LNCAP (cell line): Measurements from ENCODE around the gene IPO4.

Experiments used
- TF ChIP-seq, protein P1 (sequence below): fragments of 450-650 bp; IDR thresholded peaks from 2 replicates; pipeline ENCODE4 v1.5.1; 2017; ENCODE audit warnings: mild to moderate bottlenecking

IPO4 gene

GRCh38 chr14:24234095-24235005 lies 45.7 kb upstream of the IPO4 start:
- TF ChIP-seq, protein P1, sequence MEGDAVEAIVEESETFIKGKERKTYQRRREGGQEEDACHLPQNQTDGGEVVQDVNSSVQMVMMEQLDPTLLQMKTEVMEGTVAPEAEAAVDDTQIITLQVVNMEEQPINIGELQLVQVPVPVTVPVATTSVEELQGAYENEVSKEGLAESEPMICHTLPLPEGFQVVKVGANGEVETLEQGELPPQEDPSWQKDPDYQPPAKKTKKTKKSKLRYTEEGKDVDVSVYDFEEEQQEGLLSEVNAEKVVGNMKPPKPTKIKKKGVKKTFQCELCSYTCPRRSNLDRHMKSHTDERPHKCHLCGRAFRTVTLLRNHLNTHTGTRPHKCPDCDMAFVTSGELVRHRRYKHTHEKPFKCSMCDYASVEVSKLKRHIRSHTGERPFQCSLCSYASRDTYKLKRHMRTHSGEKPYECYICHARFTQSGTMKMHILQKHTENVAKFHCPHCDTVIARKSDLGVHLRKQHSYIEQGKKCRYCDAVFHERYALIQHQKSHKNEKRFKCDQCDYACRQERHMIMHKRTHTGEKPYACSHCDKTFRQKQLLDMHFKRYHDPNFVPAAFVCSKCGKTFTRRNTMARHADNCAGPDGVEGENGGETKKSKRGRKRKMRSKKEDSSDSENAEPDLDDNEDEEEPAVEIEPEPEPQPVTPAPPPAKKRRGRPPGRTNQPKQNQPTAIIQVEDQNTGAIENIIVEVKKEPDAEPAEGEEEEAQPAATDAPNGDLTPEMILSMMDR: no peak

DNA sequence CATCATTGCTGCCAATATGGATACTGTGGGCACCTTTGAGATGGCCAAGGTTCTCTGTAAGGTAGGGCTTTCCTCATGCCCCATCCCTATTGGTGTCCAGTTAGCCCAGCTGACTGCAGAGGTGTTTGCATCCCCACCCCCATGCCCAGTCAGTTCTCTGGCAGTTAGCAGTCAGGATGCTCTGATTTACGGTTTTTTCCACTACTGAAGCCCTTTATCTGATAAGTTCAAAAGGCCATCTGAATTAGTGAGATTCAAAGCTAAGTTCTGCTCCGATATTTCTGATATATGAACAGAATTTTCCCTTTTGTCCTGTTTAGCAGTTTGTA lies 44.9 kb upstream of the IPO4 start:
- TF ChIP-seq, protein P1: no peak

GRCh38 chr14:24232645-24233537 lies 44.3 kb upstream of the IPO4 start, which contains the start of gene GMPR2:
GMPR2 (plus strand) TSS chr14:24232929; CDS start chr14:24233254, 325 bp downstream.
- TF ChIP-seq, protein P1: no peak

DNA sequence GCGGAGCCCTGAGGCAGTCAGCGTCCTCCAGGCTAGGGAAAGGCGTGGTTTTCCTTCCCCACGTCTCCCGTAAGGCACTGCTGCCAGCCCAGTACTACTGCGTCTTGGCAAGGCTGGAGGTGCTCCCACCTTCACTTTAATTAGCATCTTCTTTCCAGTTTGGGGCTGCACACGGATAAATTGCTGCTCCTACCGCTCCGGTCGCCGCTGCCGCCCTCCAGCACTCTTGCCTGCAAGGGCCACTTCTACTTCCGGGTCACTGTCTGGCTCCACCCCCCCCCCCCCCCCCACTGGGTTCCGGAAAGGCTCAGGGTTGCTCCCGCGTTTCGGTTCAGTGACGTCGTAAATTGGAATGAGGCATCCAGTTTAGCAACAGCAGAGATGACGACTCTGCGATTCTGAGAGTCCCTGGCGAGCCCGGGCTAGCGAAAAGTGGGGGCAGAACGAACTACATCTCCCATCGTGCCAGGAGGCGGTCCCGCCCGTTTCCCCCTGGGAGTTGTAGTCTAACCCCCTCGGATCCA lies 43.6 kb upstream of the IPO4 start, which contains the start of gene NEDD8:
TSS of gene NEDD8 (minus strand) at position 247 of the 524 bp plus-strand sequence. CDS start at position 147, 100 bp downstream.
- TF ChIP-seq, protein P1: no peak

- TF ChIP-seq, protein P1: no peak
These were observed 42.9 kb upstream of the IPO4 start for GRCh38 chr14:24231263-24232120.

GRCh38 chr14:24228902-24229301 lies 40.3 kb upstream of the IPO4 start:
- TF ChIP-seq, protein P1: no peak
